Measurements from ENCODE around the gene BTNL9. TPM values are rescaled to one million over a fixed set of nuclear protein-coding genes. Genes with fewer than 3 reads are reported as not detected.

BTNL9 gene
- total RNA-seq (2022) (5.0 and 5.8 TPM in 2 replicates), Bru-seq, nascent RNA (percentile 32 among the genes with signal in this experiment), BruChase-seq, experiment 1, labeled RNA remaining after a 6-hour chase (percentile 35 among the genes with signal in this experiment), BruChase-seq, experiment 2, labeled RNA remaining after a 2-hour chase (percentile 37 among the genes with signal in this experiment)
- long read RNA-seq, partial matches to known transcripts, result 0 of 3 reads
- long read RNA-seq, other reads (novel, unspliced or antisense), result 3 of 3 reads

GRCh38 chr5:181039931-181040630 is at the start of gene BTNL9:
Gene BTNL9 (plus strand): TSS chr5:181040266. CDS start chr5:181045490, 5,224 bp downstream.
- no peak for TF ChIP-seq CTCF (IDR thresholded peaks at IDR 0.05; ENCODE audit: unreplicated experiment)
- no peaks in the 10 kb centered on the region for H3K27me3 Mint-ChIP-seq (ENCODE audit: unreplicated experiment)
- no peak for DNase-seq
- no peaks in the 10 kb centered on the region for H3K9me3 Mint-ChIP-seq (ENCODE audit: low read depth, unreplicated experiment)
- H3K27ac Mint-ChIP-seq (ENCODE audit: unreplicated experiment), result no peak within 1 kb of the TSS
- CTCF ChIA-PET, result interaction anchor here (0.6 kb wide), 2 partner anchors 395 to 501 kb away, joined by 3 read pairs; no protein-coding TSS in a partner anchor
- no peak within 1 kb of the TSS for H3K4me3 Mint-ChIP-seq (ENCODE audit: low read depth, unreplicated experiment)
- H3K4me1 Mint-ChIP-seq (ENCODE audit: low read depth, unreplicated experiment), result peaks cover 8% of the 10 kb centered on the region
- BruUV-seq (replicated peaks), result no TSS peak
- no peaks in the 10 kb centered on the region for H3K36me3 Mint-ChIP-seq (ENCODE audit: insufficient read depth, unreplicated experiment)
- intact Hi-C loops (cut with micrococcal nuclease; ENCODE audit: unreplicated experiment), result loop anchor here (10.0 kb wide), 1 partner anchor 255 kb away; no protein-coding TSS in a partner anchor

- intact Hi-C loops (cut with micrococcal nuclease; ENCODE audit: unreplicated experiment), result no loop called here
- BruUV-seq (replicated peaks), result no TSS peak
- H3K4me1 Mint-ChIP-seq (ENCODE audit: low read depth, unreplicated experiment), result no peaks in the 10 kb centered on the region
- CTCF ChIA-PET, result no interaction called here
- peaks cover 21% of the 10 kb centered on the region for H3K27me3 Mint-ChIP-seq (ENCODE audit: unreplicated experiment)
- no peaks in the 10 kb centered on the region for H3K36me3 Mint-ChIP-seq (ENCODE audit: insufficient read depth, unreplicated experiment)
- H3K27ac Mint-ChIP-seq (ENCODE audit: unreplicated experiment), result no peak overlapping the region
- peaks cover 3% of the 10 kb centered on the region for H3K9me3 Mint-ChIP-seq (ENCODE audit: low read depth, unreplicated experiment)
- H3K4me3 Mint-ChIP-seq (ENCODE audit: low read depth, unreplicated experiment), result no peak overlapping the region
- no peak for TF ChIP-seq CTCF (IDR thresholded peaks at IDR 0.05; ENCODE audit: unreplicated experiment)
- no peak for DNase-seq
These were observed 49.2 kb upstream of the BTNL9 start for GRCh38 chr5:180990882-180991242.

- no peaks in the 10 kb centered on the region for H3K4me1 Mint-ChIP-seq (ENCODE audit: low read depth, unreplicated experiment)
- no peak for TF ChIP-seq CTCF (IDR thresholded peaks at IDR 0.05; ENCODE audit: unreplicated experiment)
- CTCF ChIA-PET, result interaction anchor here (0.9 kb wide), 1 partner anchor 30 kb away, joined by 9 read pairs; no protein-coding TSS in a partner anchor
- no peak for DNase-seq
- H3K9me3 Mint-ChIP-seq (ENCODE audit: low read depth, unreplicated experiment), result peaks cover under 1% of the 10 kb centered on the region
- no peaks in the 10 kb centered on the region for H3K36me3 Mint-ChIP-seq (ENCODE audit: insufficient read depth, unreplicated experiment)
- no TSS peak for BruUV-seq (replicated peaks)
- no peak overlapping the region for H3K4me3 Mint-ChIP-seq (ENCODE audit: low read depth, unreplicated experiment)
- H3K27me3 Mint-ChIP-seq (ENCODE audit: unreplicated experiment), result peaks cover 31% of the 10 kb centered on the region
- no peak overlapping the region for H3K27ac Mint-ChIP-seq (ENCODE audit: unreplicated experiment)
- intact Hi-C loops (cut with micrococcal nuclease; ENCODE audit: unreplicated experiment), result no loop called here
These were observed 38.1 kb upstream of the BTNL9 start for GRCh38 chr5:181001947-181002346.

GRCh38 chr5:181005791-181006190 is 34.3 kb upstream of the BTNL9 start:
- Mint-ChIP-seq H3K36me3 (ENCODE audit: insufficient read depth, unreplicated experiment) (no peaks in the 10 kb centered on the region), H3K4me1 (ENCODE audit: low read depth, unreplicated experiment) (no peaks in the 10 kb centered on the region), H3K27ac (ENCODE audit: unreplicated experiment) (no peak overlapping the region), H3K27me3 (ENCODE audit: unreplicated experiment) (peaks cover 25% of the 10 kb centered on the region), H3K4me3 (ENCODE audit: low read depth, unreplicated experiment) (no peak overlapping the region), H3K9me3 (ENCODE audit: low read depth, unreplicated experiment) (no peaks in the 10 kb centered on the region)
- BruUV-seq (replicated peaks), result no TSS peak
- intact Hi-C loops (cut with micrococcal nuclease; ENCODE audit: unreplicated experiment), result no loop called here
- TF ChIP-seq CTCF (IDR thresholded peaks at IDR 0.05; ENCODE audit: unreplicated experiment), result no peak
- DNase-seq, result no peak
- CTCF ChIA-PET, result no interaction called here

Measured in Calu3 (cell line).